SU-DHL-6 (cell line): Measurements from ENCODE around the gene MOB3B.

ENCODE experiments used
- H2AFZ ChIP-seq: fragments of 200-600 bp; sonication (generic); 2 replicates; pipeline ENCODE4 v1.6.1; 2014; ENCODE audit warnings: low read depth, mild to moderate bottlenecking, moderate library complexity, mixed read lengths, antibody characterized with exemption, low read length; ENCODE audit not compliant: severe bottlenecking
- H3F3A ChIP-seq: fragments of 200-600 bp; shearing (Covaris generic); 2 replicates; pipeline ENCODE4 v1.6.0; 2016; ENCODE audit warnings: antibody characterized with exemption, mild to moderate bottlenecking; ENCODE audit not compliant: insufficient read depth
- H3K27ac ChIP-seq: fragments of 200-600 bp; sonication (generic); 2 replicates; pipeline ENCODE4 v1.5.1; 2016; ENCODE audit warnings: low read depth, mild to moderate bottlenecking, low read length, moderate library complexity, mixed read lengths
- H3K27me3 ChIP-seq: fragments of 200-600 bp; sonication (generic), shearing (Covaris generic); 2 replicates; pipeline ENCODE4 v1.6.0; 2014; ENCODE audit warnings: mild to moderate bottlenecking, low read length
- H3K36me3 ChIP-seq: fragments of 200-600 bp; sonication (generic); 2 replicates; pipeline ENCODE4 v1.6.1; 2014; ENCODE audit warnings: mild to moderate bottlenecking, low read length, mixed read lengths
- H3K4me2 ChIP-seq: fragments of 300-600, 200-600 bp; shearing (Covaris generic), sonication (generic); 2 replicates; pipeline ENCODE4 v1.6.0; 2014; ENCODE audit warnings: low read length, low read depth, mild to moderate bottlenecking; ENCODE audit not compliant: poor library complexity, severe bottlenecking
- H3K4me3 ChIP-seq: fragments of 200-600 bp; sonication (generic); 2 replicates; pipeline ENCODE4 v1.5.1; 2014; ENCODE audit warnings: antibody characterized with exemption, low read length, mild to moderate bottlenecking, mixed read lengths; ENCODE audit not compliant: insufficient read depth, poor library complexity, severe bottlenecking
- H3K79me2 ChIP-seq: fragments of 200-600 bp; sonication (generic); 2 replicates; pipeline ENCODE4 v1.6.1; 2014; ENCODE audit warnings: mild to moderate bottlenecking, low read length, moderate library complexity; ENCODE audit not compliant: insufficient read depth
- H3K9ac ChIP-seq: fragments of 200-600 bp; sonication (generic); 2 replicates; pipeline ENCODE4 v1.7.0; 2014; ENCODE audit warnings: mild to moderate bottlenecking, low read length
- H3K9me2 ChIP-seq: fragments of 200-600 bp; sonication (generic); replicated peaks from 2 replicates; pipeline ENCODE4 v1.6.1; 2014; ENCODE audit warnings: low read length; ENCODE audit not compliant: insufficient read depth
- H3K9me3 ChIP-seq: fragments of 200-600 bp; sonication (generic); 2 replicates; pipeline ENCODE4 v1.6.1; 2014; ENCODE audit warnings: low read length, mixed read lengths; ENCODE audit not compliant: insufficient read depth
- H4K20me1 ChIP-seq: fragments of 200-600 bp; sonication (generic); 2 replicates; pipeline ENCODE4 v1.6.1; 2014; ENCODE audit warnings: low read depth, mild to moderate bottlenecking, antibody characterized with exemption, low read length, moderate library complexity, mixed read lengths
- CTCF ChIP-seq: fragments of 200-600 bp; sonication (generic); IDR thresholded peaks from one replicate; pipeline ENCODE4 v1.5.1; 2017; ENCODE audit warnings: antibody characterized with exemption, mild to moderate bottlenecking, low read length, moderate library complexity; ENCODE audit not compliant: insufficient read depth, poor library complexity, severe bottlenecking
- EZH2phosphoT487 ChIP-seq: fragments of 200-600 bp; sonication (generic), shearing (Covaris generic); conservative IDR thresholded peaks from 2 replicates; pipeline ENCODE4 v1.6.1; 2018; ENCODE audit warnings: mild to moderate bottlenecking, antibody characterized with exemption, low read length, moderate library complexity, mixed read lengths

Gene MOB3B

GRCh38 chr9:27425827-27426510 is 103.6 kb downstream of the MOB3B start:
- H4K20me1 ChIP-seq: no peaks in the 10 kb centered on the region
- TF ChIP-seq EZH2phosphoT487 (no peak), CTCF (no peak)
- no peaks in the 10 kb centered on the region for H3F3A ChIP-seq
- no peaks in the 10 kb centered on the region for H3K9me2 ChIP-seq
- H3K27ac ChIP-seq: no peak overlapping the region
- H2AFZ ChIP-seq: no peak overlapping the region
- no peak overlapping the region for H3K9ac ChIP-seq
- no peak overlapping the region for H3K4me3 ChIP-seq
- H3K79me2 ChIP-seq: no peaks in the 10 kb centered on the region
- no peaks in the 10 kb centered on the region for H3K9me3 ChIP-seq
- no peaks in the 10 kb centered on the region for H3K36me3 ChIP-seq
- no peak overlapping the region for H3K4me2 ChIP-seq
- no peaks in the 10 kb centered on the region for H3K27me3 ChIP-seq

GRCh38 chr9:27423915-27424710 is 105.5 kb downstream of the MOB3B start:
- H3K36me3 ChIP-seq: no peaks in the 10 kb centered on the region
- no peaks in the 10 kb centered on the region for H3K9me3 ChIP-seq
- H3K9ac ChIP-seq: no peak overlapping the region
- H3K27me3 ChIP-seq: no peaks in the 10 kb centered on the region
- TF ChIP-seq EZH2phosphoT487 (no peak), CTCF (no peak)
- no peak overlapping the region for H3K4me3 ChIP-seq
- H3K9me2 ChIP-seq: no peaks in the 10 kb centered on the region
- no peak overlapping the region for H3K27ac ChIP-seq
- H2AFZ ChIP-seq: no peak overlapping the region
- no peak overlapping the region for H3K4me2 ChIP-seq
- H4K20me1 ChIP-seq: no peaks in the 10 kb centered on the region
- no peaks in the 10 kb centered on the region for H3K79me2 ChIP-seq
- H3F3A ChIP-seq: no peaks in the 10 kb centered on the region

GRCh38 chr9:27422279-27422834 is 107.3 kb downstream of the MOB3B start:
- Histone ChIP-seq H3K27me3 (no peaks in the 10 kb centered on the region), H3F3A (no peaks in the 10 kb centered on the region), H3K36me3 (no peaks in the 10 kb centered on the region), H3K79me2 (no peaks in the 10 kb centered on the region), H3K9me3 (no peaks in the 10 kb centered on the region), H3K4me3 (no peak overlapping the region), H4K20me1 (no peaks in the 10 kb centered on the region), H3K9me2 (no peaks in the 10 kb centered on the region), H3K9ac (no peak overlapping the region), H3K27ac (no peak overlapping the region), H3K4me2 (no peak overlapping the region), H2AFZ (no peak overlapping the region)
- no peak for TF ChIP-seq EZH2phosphoT487
- TF ChIP-seq CTCF: no peak
